GM23338 (cell line): ENCODE results near the gene AGAP1. TPM values are rescaled to one million over a fixed set of nuclear protein-coding genes. Genes with fewer than 3 reads are reported as not detected.

ENCODE experiments used
- ATAC-seq: fragments of 200-7000 bp; cut with Tn5 transposase; 3 replicates; pipeline ENCODE4 v1.9.1; 2020
- DNase-seq: peaks from one replicate; pipeline ENCODE4 v3.0.0-alpha.2; 2015; ENCODE audit warnings: low spot score
- H2AFZ ChIP-seq: fragments of 200-600 bp; sonication (generic); 2 replicates; pipeline ENCODE4 v1.8.0; 2016; ENCODE audit warnings: antibody characterized with exemption, mild to moderate bottlenecking, moderate library complexity
- H3F3A ChIP-seq: fragments of 200-600 bp; sonication (generic); replicated peaks from 2 replicates; pipeline ENCODE4 v1.8.0; 2017; ENCODE audit warnings: antibody characterized with exemption, mixed run types, low read depth
- H3K27ac ChIP-seq: fragments of 200-600 bp; sonication (generic); 2 replicates; pipeline ENCODE4 v1.6.1; 2016; ENCODE audit warnings: low read depth
- H3K27me3 ChIP-seq: fragments of 200-600 bp; sonication (generic); 2 replicates; pipeline ENCODE4 v1.8.0; 2016; ENCODE audit warnings: mild to moderate bottlenecking, mixed run types, moderate library complexity; ENCODE audit not compliant: insufficient read depth
- H3K36me3 ChIP-seq: fragments of 200-600 bp; sonication (generic); 2 replicates; pipeline ENCODE4 v1.8.0; 2016; ENCODE audit warnings: mild to moderate bottlenecking; ENCODE audit not compliant: insufficient read depth
- H3K4me1 ChIP-seq: fragments of 200-600 bp; sonication (generic); 2 replicates; pipeline ENCODE4 v1.8.0; 2016; ENCODE audit warnings: mild to moderate bottlenecking, moderate library complexity; ENCODE audit not compliant: insufficient read depth
- H3K4me2 ChIP-seq: fragments of 200-600 bp; sonication (generic); 2 replicates; pipeline ENCODE4 v1.7.1; 2017; ENCODE audit warnings: mixed run types
- H3K4me3 ChIP-seq: fragments of 200-600 bp; sonication (generic); 2 replicates; pipeline ENCODE4 v1.6.1; 2016; ENCODE audit warnings: mixed run types
- H3K79me2 ChIP-seq: fragments of 200-600 bp; sonication (generic); replicated peaks from 2 replicates; pipeline ENCODE4 v1.8.0; 2017; ENCODE audit warnings: mild to moderate bottlenecking; ENCODE audit not compliant: insufficient read depth
- H3K9me2 ChIP-seq: fragments of 200-600 bp; sonication (generic); 2 replicates; pipeline ENCODE4 v1.8.0; 2017; ENCODE audit not compliant: insufficient read depth
- H4K20me1 ChIP-seq: fragments of 200-600 bp; sonication (generic); replicated peaks from 2 replicates; pipeline ENCODE4 v1.8.0; 2017; ENCODE audit warnings: mild to moderate bottlenecking; ENCODE audit not compliant: insufficient read depth
- H3K27ac Mint-ChIP-seq: 2 replicates; pipeline ENCODE4 v1.8.0; 2020; ENCODE audit warnings: inconsistent platforms, mild to moderate bottlenecking, moderate library complexity, mixed read lengths
- H3K27me3 Mint-ChIP-seq: 3 replicates; pipeline ENCODE4 v1.8.0; 2022; ENCODE audit warnings: low read depth, mild to moderate bottlenecking, moderate library complexity, mixed read lengths, inconsistent platforms; ENCODE audit not compliant: insufficient read depth, poor library complexity
- H3K36me3 Mint-ChIP-seq: 3 replicates; pipeline ENCODE4 v1.8.0; 2021; ENCODE audit warnings: low read depth, mild to moderate bottlenecking, inconsistent platforms, moderate library complexity, mixed read lengths
- H3K4me1 Mint-ChIP-seq: 3 replicates; pipeline ENCODE4 v1.8.0; 2020; ENCODE audit warnings: mild to moderate bottlenecking, inconsistent platforms, mixed read lengths
- H3K4me3 Mint-ChIP-seq: 3 replicates; pipeline ENCODE4 v1.8.0; 2021; ENCODE audit warnings: moderate library complexity, mild to moderate bottlenecking, inconsistent platforms, mixed read lengths
- H3K9me3 Mint-ChIP-seq: 3 replicates; pipeline ENCODE4 v1.8.0; 2020; ENCODE audit warnings: moderate library complexity, mild to moderate bottlenecking, inconsistent platforms, mixed read lengths
- CREB1 ChIP-seq: fragments of 250-450 bp; sonication (Bioruptor Pico); IDR thresholded peaks from 2 replicates; pipeline ENCODE4 v1.5.0; 2020; ENCODE audit warnings: low read depth, mild to moderate bottlenecking, moderate library complexity
- CTCF ChIP-seq, 2 experiments: fragments of 200-600 bp in 1 of 2; sonication (generic) in 1 of 2; conservative IDR thresholded peaks; 2 replicates each; pipeline versions ENCODE4 v1.5.1 to v1.6.1; 2016 to 2017; ENCODE audit warnings: antibody characterized with exemption in 2 of 2, low read depth in 2 of 2, mild to moderate bottlenecking in 2 of 2, moderate library complexity in 1 of 2
- EZH2 ChIP-seq: fragments of 200-600 bp; sonication (generic); IDR thresholded peaks from one replicate; pipeline ENCODE4 v1.8.0; 2017; ENCODE audit warnings: antibody characterized with exemption, mild to moderate bottlenecking, low read depth; ENCODE audit not compliant: unreplicated experiment
- EZH2phosphoT487 ChIP-seq: fragments of 200-600 bp; sonication (generic); IDR thresholded peaks from one replicate; pipeline ENCODE4 v1.8.1; 2018; ENCODE audit warnings: antibody characterized with exemption; ENCODE audit not compliant: unreplicated experiment
- JUNB ChIP-seq: IDR thresholded peaks from one replicate; pipeline ENCODE4 v1.6.1; 2016; ENCODE audit warnings: antibody characterized with exemption; ENCODE audit not compliant: unreplicated experiment
- NANOG ChIP-seq: IDR thresholded peaks from 2 replicates; pipeline ENCODE4 v1.6.1; 2016; ENCODE audit warnings: antibody characterized with exemption, borderline replicate concordance
- POLR2AphosphoS5 ChIP-seq: IDR thresholded peaks from 2 replicates; pipeline ENCODE4 v1.6.1; 2016; ENCODE audit warnings: antibody characterized with exemption, low read depth
- ZNF114 ChIP-seq: fragments of 250-450 bp; sonication (Bioruptor Pico); IDR thresholded peaks from 2 replicates; pipeline ENCODE4 v1.5.0; 2020; ENCODE audit warnings: mild to moderate bottlenecking, moderate library complexity
- ZNF462 ChIP-seq: fragments of 250-450 bp; sonication (Bioruptor Pico); IDR thresholded peaks from 2 replicates; pipeline ENCODE4 v1.5.0; 2020; ENCODE audit warnings: mild to moderate bottlenecking, moderate library complexity
- polyA plus RNA-seq: library from polyadenylated mRNA; unstranded; fragments of >200 nt; fragmentation: Nextera tagmentation; extraction: Ambion mirVana; gene quantifications from 2 replicates; pipeline ENCODE4 v1.2.1, GENCODE V29; 2016
- total RNA-seq: library from RNA; depleted of rRNA; stranded (reverse); fragments of >200 nt; shearing (Covaris generic); gene quantifications from 2 replicates; pipeline ENCODE4 v1.2.3, GENCODE V29; 2014
- TF ChIP-seq, protein P1 (sequence below): IDR thresholded peaks from one replicate; pipeline ENCODE4 v1.6.1; 2018; ENCODE audit warnings: antibody characterized with exemption; ENCODE audit not compliant: unreplicated experiment

Gene AGAP1
- total and polyA plus RNA-seq, 2 experiments from 2014 or later, result 13.3 to 27.9 TPM

GRCh38 chr2:235893129-235893698 lies 399.4 kb downstream of the AGAP1 start (continued):
- no peak for TF ChIP-seq ZNF462 (CRISPR knock-in tag)
- no peak for TF ChIP-seq EZH2
- no peak for TF ChIP-seq EZH2phosphoT487

GRCh38 chr2:235894839-235895238 lies 401.0 kb downstream of the AGAP1 start:
- ATAC-seq (no peak), DNase-seq (no peak)
- H3K27ac ChIP-seq, result no peak overlapping the region
- no peaks in the 10 kb centered on the region for H3K79me2 ChIP-seq
- H3K4me1 ChIP-seq, result no peaks in the 10 kb centered on the region
- peaks cover 2% of the 10 kb centered on the region; the same call in 1 of the 2 replicates for H3K9me2 ChIP-seq
- no peak overlapping the region for H2AFZ ChIP-seq
- no peaks in the 10 kb centered on the region; the same call in 1 of the 2 replicates for H3K36me3 ChIP-seq
- Mint-ChIP-seq H3K4me1 (no peaks in the 10 kb centered on the region), H3K27ac (no peak overlapping the region), H3K9me3 (no peaks in the 10 kb centered on the region), H3K36me3 (peaks cover 16% of the 10 kb centered on the region), H3K4me3 (no peak overlapping the region), H3K27me3 (peaks cover 5% of the 10 kb centered on the region)
- no peaks in the 10 kb centered on the region for H3K27me3 ChIP-seq
- H4K20me1 ChIP-seq, result no peaks in the 10 kb centered on the region
- H3K4me3 ChIP-seq, result no peak overlapping the region
- H3F3A ChIP-seq, result no peaks in the 10 kb centered on the region
- no peak overlapping the region for H3K4me2 ChIP-seq
- TF ChIP-seq CTCF (conservative IDR thresholded peaks at IDR 0.05; ENCODE audit: low read depth in 2 of 2), result no peak
- TF ChIP-seq JUNB, result no peak
- no peak for TF ChIP-seq ZNF114 (CRISPR knock-in tag)
- TF ChIP-seq, protein P1, sequence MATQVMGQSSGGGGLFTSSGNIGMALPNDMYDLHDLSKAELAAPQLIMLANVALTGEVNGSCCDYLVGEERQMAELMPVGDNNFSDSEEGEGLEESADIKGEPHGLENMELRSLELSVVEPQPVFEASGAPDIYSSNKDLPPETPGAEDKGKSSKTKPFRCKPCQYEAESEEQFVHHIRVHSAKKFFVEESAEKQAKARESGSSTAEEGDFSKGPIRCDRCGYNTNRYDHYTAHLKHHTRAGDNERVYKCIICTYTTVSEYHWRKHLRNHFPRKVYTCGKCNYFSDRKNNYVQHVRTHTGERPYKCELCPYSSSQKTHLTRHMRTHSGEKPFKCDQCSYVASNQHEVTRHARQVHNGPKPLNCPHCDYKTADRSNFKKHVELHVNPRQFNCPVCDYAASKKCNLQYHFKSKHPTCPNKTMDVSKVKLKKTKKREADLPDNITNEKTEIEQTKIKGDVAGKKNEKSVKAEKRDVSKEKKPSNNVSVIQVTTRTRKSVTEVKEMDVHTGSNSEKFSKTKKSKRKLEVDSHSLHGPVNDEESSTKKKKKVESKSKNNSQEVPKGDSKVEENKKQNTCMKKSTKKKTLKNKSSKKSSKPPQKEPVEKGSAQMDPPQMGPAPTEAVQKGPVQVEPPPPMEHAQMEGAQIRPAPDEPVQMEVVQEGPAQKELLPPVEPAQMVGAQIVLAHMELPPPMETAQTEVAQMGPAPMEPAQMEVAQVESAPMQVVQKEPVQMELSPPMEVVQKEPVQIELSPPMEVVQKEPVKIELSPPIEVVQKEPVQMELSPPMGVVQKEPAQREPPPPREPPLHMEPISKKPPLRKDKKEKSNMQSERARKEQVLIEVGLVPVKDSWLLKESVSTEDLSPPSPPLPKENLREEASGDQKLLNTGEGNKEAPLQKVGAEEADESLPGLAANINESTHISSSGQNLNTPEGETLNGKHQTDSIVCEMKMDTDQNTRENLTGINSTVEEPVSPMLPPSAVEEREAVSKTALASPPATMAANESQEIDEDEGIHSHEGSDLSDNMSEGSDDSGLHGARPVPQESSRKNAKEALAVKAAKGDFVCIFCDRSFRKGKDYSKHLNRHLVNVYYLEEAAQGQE, result no peak
- no peak for TF ChIP-seq EZH2
- TF ChIP-seq NANOG, result no peak
- no peak for TF ChIP-seq POLR2AphosphoS5
- no peak for TF ChIP-seq CREB1 (CRISPR knock-in tag)
- no peak for TF ChIP-seq EZH2phosphoT487
